Hippocampal formation (tissue), 2 donors: ENCODE measurements around the gene PDE4D.
A peak's percentile ranks its signal among the peaks of the same experiment; 100 is the strongest.

ENCODE experiments used
- DNase-seq, 2 donors: peaks; one replicate each; lab custom pipeline; 2025; lab: John Stamatoyannopoulos, UW

Gene PDE4D

DNA sequence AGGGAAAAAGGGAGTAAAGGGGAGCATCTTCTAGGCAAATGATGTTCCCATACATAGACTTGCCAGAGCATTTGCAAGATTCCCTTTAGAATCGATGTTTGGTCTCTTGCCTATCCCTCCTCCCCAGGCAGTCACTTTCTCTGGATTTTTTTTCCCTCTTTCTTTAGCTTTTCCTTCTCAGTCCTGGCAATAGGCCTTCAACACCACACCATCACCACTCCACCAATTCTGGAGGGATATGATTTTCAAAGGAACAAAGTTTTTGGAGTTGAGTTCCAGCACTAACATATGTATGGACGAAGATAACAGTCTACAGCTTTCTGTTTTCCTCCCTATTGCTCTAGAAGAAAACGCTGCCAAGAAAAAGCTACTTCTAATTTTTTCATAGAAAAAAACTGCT lies 377.4 kb downstream of the PDE4D start:
- no peak for DNase-seq

DNA sequence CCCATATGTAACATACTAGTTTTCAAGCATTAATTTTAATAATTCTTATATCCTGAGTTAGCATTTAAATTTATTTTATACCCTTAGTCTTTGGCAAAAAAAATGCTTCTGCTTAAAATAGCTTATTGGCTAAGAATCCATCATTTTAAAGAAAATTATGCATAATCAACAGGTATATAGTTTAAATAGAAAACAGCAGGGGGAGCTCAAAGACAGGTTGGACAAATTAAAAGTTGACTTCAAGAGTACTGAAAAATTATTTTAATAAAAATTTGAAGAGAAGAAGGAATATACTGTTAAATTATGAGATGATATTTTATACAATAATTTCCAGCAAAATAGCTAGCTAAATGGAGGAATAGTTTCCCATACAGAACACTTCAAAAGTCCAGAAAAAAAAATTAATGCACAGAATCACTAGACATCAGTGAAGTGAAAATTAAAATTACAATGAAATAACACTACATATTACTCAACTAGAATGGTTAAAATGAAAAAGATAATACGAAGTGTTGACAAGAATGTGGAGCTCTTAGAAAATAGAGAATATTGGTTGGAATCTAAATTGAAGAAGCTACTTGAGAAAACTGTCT lies 387.1 kb downstream of the PDE4D start:
- DNase-seq: peak in 1 of 2 donors; percentile 32

DNA sequence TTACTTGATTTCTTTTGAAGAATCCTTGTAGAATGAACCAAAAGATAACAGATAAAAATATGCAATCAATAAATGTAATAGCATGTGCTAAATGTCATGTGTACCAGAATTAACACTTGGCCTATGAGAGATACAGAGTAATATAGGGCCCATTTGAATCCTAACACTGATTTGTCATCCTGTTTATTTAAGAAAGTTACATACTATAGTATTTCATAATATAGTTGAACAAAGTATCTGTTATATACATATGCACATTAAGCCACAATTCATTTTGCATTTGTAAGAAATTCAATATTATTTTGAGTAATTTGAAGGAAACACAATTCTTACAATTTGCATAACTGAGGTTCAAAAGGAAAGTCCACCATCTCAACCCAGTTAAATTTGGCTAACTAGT lies 389.5 kb downstream of the PDE4D start:
- no peak for DNase-seq

DNA sequence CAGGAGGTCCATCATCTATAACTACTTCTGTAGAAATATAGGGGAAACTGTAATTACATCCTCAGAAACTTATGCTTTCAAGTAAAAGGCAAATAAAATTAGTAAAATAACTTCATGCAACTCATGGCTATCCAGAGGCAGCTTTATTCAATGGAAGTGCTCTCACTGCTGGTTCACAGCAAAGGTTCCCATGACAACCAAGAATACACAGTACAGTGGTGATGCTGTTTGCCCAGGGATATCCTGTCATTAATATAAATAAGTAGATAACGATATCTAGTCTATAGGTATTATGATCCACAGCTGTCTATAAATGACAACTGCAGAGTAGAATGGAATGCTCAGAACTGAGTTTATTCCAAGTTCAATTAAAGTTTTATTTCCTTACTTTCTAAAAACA lies 390.3 kb downstream of the PDE4D start:
- no peak for DNase-seq

DNA sequence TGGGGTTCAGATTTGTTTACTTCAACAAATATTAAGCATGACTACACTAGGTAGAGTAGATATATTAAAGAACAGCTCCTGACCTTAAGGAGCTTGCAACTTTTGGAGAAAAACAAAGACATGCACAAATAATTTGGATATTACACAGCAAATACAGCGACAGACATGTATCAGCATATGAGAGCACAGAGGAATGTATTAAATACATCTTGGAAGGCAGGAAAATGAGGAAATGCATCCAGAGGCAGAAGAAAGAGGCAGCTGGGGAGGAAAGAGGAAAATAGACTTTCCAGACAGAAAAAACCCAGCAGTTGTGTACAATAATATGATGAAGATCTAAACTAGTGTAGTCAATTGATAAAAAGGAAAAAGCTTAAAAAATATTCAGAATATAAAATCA lies 392.2 kb downstream of the PDE4D start:
- no peak for DNase-seq

- DNase-seq: no peak
Measured at GRCh38 chr5:59500014-59500413, 393.5 kb downstream of the PDE4D start.

GRCh38 chr5:59497207-59497606 lies 396.3 kb downstream of the PDE4D start:
- no peak for DNase-seq

DNA sequence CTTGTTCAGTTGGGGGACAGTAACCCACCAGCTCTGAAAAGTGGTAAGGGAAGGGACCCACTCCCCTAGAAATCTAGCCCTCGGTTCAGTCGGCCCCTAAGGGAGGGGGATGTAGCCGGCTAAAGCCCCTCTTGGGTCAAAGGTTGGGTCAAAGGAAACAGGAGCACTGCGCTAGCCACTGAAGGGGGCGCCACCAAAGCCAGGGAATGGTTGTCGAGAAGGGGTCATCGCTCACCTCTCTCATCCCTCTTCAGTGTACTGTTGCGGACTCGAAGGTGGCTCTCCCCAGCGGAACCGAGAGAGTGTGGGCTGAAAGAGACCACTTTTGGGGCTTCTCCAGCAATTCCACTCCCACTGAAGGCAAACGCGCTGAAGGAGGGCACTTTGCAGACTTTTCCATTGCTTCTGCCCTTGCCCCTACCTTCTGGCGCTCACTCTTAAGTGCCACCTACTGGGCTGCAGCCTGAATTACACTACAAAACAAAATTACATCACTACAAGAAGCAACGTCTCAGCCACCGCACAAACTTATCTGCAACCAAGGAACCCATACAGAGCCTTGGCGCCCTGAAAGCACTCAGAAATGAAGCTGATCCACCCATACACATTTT lies 396.9 kb downstream of the PDE4D start:
- DNase-seq: no peak

DNA sequence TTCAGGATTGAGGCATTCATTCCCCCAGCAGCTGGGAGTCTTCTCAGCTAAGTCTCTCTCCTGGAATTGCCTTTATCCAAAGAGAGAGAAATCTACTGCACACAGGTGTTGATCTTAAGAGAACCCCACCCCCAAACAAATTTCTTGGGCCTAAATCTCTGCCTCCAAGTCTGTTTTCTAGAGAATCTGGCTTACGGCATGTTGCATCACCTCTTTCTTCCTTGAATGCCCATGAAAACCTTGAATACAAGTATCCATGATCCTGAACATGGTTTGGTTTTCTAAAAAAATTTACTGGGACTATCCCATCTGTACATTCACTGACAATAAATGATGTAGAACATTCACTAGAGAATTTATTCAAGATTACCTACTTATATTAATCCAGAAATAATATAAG lies 401.6 kb downstream of the PDE4D start:
- no peak for DNase-seq

- DNase-seq: no peak
Measured at GRCh38 chr5:59489551-59489950, 404.0 kb downstream of the PDE4D start.

DNA sequence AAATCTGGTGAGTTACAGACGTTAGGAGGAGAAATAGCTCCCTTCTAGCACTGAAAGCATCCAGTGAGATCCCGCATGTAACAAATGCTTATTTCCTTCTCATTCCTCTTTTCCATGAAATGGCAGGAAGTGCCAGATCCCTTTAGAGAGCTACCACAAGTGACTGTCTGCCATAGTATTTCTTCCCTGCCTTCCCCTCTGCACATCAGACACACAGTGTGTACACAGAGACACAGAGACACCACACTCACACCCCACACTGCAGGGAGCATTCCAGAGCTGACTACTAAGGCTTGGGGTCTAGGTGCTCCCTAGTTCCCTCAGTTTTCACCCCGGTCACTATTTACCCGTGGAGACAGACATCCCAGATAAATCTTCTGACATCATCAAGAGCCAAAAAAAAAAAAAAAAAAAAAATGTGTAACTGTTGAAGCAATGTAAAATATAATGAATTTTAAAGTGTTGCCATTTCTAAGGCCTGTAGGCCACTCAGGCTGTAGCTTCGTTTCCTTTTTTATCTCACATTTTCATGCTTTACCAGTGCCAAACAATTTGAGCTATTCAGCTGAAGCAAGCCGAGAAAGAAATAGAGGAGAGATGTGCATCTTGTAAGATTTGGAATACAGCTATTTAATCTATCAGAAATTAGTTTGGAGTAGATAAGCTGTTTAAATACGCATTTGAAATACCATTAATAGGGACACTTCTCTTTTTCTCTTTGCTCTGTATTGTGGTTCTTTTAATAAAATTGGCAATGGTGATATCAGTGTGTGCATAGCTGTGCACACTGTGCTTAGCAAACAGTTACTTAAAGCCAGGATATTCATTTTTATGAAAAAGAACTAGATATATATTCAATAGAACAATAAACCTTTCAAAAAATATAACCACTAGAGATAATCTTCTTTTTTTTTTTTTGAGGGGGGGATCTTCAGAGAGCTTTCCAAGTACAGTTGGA lies 405.5 kb downstream of the PDE4D start:
- no peak for DNase-seq

GRCh38 chr5:59487068-59487686 lies 406.3 kb downstream of the PDE4D start:
- DNase-seq: no peak

DNA sequence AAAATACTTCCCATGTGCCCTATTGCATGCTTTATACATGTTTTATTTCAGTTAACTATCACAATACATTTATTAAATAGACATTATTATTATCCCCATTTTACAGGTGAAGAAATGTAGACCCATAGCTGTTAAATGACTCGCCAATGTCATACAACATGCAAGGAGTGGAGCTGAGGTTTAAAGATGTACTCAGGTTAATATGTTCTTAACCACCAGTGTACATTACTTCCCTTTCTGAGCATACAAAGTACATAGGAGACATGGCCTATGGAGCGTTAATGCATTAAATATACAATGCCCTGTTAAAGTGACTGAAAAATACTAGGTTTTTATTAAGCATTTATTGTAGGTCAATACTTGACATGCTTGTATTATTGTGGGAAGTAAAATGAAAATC lies 407.0 kb downstream of the PDE4D start:
- no peak for DNase-seq

DNA sequence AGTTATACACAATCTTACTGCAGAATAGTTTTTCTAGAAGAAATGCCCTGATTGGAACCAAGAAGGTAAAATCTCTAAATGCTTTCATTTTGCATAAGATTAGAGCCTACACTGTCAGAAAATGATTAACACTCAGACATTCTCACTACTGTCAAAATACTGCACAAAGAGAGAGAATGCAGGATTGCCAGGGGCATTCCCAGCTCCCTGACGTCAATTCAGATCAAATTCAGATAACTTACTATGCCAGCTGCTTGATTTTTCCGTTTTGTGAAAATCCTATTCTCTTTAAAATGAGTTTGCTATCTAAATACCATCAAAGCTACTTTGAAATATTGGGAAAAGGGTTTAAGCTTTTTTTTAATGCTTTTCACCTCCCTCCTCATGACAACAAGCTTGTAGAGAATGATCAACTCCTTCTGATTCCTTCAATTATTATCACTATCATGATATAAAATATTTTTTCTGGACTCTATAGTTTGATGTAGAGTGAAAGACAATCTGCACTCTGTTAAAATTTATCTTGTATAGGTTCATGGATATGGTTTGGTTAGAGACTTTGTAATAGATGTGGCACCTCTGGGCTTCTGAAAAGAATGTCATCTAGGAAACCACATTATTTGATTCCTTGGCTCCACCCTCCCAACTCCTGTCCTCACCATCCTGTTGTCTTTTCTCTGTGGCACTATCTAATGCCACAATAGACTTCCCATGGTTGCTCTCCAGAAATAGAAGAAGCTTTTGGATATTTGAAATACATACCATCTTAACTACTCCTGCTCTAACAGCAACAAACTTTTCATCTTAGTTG lies 407.7 kb downstream of the PDE4D start:
- no peak for DNase-seq

GRCh38 chr5:59485107-59485506 lies 408.4 kb downstream of the PDE4D start:
- no peak for DNase-seq

DNA sequence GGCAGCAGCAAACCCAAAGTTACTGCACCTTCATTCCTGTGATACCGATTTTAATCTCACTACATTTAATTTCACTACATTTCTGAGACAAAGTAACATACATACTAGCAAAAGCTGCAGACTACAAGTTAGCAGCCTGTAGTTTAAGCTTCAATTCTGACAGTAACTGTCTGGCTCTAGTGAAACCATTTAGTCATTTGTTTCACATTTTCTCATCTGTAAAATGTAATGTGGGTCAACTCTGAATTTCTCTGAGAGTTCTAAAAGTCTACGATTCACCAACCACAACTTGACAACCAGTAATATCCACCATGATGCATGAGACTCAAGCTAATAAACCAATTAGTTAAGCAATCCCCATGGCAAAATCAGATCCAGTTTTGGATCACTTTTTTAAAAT lies 408.9 kb downstream of the PDE4D start:
- DNase-seq: no peak

- DNase-seq: no peak
Measured at GRCh38 chr5:59483971-59484472, 409.5 kb downstream of the PDE4D start.

- DNase-seq: no peak
Measured at GRCh38 chr5:59479086-59479485, 414.4 kb downstream of the PDE4D start.

DNA sequence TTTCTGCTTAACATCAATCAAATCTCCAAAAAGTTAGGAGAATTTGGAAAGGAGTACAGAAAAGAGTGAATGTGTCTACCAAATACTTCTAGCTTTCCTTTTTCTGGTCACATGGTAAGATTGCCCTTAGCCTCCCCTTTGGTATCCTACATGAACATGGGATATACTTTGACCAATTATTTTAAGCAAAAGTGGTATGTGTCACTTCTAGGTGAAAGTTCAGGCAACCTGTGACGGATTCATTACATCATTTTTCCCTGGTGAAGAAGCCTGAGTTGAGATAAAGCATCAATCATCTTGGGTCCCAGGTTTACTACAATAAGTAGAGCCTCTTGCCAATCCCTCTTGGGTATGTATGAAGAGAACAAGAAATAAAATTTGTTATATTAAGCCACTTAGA lies 419.2 kb downstream of the PDE4D start:
- DNase-seq: no peak

DNA sequence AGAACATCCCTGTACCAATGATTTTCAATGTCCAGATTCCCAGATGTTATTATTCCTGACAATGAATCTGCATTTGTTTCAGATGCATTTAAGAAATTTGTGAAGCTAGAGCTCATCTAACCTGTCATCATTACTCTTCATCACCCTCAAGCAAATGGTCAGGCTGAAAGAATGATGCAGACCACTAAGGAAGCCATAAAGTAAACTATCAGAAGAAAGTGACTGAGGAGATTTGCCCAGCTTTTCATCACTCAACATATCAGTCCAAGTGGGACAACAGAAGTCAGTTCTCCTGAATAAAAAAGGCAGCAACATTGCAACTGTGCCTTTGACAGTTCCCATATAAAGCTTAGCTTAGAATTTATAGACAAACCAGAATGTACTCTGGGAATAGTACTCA lies 419.9 kb downstream of the PDE4D start:
- DNase-seq: no peak

GRCh38 chr5:59471463-59471862 lies 422.1 kb downstream of the PDE4D start:
- no peak for DNase-seq

DNA sequence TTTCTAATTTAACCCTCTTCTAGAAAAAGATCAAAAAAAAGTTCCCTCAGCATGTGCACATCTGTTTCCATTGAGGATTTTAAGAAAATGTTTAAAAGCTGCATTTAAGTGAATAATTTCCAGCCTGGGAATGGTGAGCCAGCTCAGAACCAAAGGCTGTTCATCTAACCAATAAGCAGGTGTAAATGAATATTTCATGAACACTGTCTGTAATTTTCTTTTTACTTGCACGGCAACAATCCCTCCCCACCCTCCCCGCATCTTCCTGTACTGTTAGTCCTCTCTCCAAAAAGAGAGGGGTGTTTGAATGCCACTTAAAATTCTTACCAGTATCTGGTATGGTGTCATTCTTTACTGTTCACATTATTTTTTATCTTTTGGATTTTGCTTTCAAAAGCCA lies 425.6 kb downstream of the PDE4D start:
- no peak for DNase-seq
